ENCODE results near the gene CPXM2.

DNA sequence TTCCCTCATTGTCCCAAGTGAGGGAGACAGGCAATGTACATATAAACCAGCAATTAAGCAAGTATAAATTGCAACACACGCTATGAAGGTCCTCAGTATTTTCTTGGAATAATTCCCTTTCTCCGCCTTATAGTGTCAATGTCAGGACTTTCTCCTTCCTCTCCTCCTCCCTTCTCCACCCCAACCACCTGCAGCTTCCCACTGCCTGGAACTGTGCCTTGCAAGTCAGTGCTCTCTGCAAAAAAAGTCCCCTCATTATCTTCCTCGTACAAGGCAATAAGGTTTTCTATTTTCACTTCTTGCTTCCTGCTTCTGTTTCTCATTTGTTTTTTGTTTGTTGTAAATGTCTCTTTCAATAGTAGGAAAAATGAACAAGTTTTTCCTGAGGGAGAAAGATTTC lies 113.7 kb downstream of the CPXM2 start:
- TF ChIP-seq, protein P1, sequence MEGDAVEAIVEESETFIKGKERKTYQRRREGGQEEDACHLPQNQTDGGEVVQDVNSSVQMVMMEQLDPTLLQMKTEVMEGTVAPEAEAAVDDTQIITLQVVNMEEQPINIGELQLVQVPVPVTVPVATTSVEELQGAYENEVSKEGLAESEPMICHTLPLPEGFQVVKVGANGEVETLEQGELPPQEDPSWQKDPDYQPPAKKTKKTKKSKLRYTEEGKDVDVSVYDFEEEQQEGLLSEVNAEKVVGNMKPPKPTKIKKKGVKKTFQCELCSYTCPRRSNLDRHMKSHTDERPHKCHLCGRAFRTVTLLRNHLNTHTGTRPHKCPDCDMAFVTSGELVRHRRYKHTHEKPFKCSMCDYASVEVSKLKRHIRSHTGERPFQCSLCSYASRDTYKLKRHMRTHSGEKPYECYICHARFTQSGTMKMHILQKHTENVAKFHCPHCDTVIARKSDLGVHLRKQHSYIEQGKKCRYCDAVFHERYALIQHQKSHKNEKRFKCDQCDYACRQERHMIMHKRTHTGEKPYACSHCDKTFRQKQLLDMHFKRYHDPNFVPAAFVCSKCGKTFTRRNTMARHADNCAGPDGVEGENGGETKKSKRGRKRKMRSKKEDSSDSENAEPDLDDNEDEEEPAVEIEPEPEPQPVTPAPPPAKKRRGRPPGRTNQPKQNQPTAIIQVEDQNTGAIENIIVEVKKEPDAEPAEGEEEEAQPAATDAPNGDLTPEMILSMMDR (IDR thresholded peaks at IDR 0.05): no peak
- no peak for TF ChIP-seq EZH2 (IDR thresholded peaks at IDR 0.05; ENCODE audit: borderline replicate concordance, insufficient read depth, low read depth, low read length, poor library complexity, severe bottlenecking)
